ENCODE results near the gene KIFC3.
"Not testable (repeated sequence)": the region's sequence is repeated elsewhere in the genome, so short reads cannot be mapped to it uniquely, and the experiment has no call there.

Gene KIFC3

GRCh38 chr16:57825298-57826044 is 23.2 kb upstream of the KIFC3 start:
- DNase-seq (ENCODE audit: low spot score), result no peak

- no peak for DNase-seq (ENCODE audit: low spot score)
Measured at GRCh38 chr16:57824888-57825287, 22.6 kb upstream of the KIFC3 start.

DNA sequence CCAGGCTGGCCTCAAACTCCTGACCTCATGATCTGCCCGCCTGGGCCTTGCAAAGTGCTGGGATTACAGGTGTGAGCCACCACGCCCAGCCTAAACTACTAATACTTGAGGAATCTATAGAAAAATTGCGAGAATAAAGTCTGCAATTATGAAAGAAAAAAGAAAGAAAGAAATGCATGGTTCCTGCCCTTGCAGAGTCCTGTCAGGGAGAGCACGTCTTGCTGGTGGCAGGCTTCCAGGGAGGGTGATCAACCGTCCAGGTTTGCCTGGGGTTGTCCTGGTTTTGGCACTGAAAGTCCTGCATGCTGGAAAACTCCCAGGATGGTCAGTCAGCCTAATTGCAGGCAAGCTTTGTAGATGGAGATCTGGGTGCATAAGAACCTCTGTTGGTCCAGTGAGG is 21.5 kb upstream of the KIFC3 start:
- DNase-seq (ENCODE audit: low spot score), result no peak

- no peak for DNase-seq (ENCODE audit: low spot score)
Measured at GRCh38 chr16:57822856-57823255, 20.6 kb upstream of the KIFC3 start.

GRCh38 chr16:57822018-57822553 is 19.8 kb upstream of the KIFC3 start:
- DNase-seq (ENCODE audit: low spot score), result no peak

DNA sequence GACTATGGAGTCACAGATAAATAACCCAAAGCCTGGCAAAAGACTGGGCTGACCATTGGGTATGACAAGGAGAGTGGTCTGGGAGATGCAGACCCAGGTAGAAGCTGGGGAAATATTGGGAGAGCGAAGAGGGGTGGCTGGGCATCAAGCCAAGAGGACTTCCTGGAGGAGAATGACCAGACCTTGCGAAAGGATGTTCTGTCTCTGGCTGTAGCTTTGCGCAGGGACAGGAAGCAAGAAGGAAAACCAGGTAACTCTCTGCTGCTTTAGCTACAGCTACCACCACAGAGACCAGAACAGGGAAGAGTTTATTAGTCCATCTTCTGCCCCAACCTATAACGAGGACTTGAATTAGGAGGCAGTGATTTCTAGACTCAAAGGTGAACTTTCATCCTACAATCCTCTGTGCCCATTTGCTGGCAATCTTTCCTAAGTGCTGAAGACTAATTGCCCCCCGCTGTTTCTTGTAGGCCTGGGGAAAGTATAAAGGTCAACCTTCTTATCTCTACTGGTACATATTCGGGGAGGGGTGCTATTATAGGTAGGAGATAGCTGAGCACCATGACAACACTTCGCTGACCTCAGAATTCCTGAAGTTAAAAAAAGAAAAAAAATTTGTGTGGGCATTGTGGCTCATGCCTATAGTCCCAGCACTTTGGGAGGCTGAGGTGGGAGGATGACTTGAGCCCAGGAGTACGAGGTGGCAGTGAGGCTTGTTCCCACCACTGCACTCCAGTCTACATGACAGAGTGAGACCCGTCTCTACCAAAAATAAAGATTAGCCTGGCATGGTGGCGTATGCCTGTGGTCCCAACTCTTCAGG is 19.1 kb upstream of the KIFC3 start:
- DNase-seq (ENCODE audit: low spot score), result no peak

DNA sequence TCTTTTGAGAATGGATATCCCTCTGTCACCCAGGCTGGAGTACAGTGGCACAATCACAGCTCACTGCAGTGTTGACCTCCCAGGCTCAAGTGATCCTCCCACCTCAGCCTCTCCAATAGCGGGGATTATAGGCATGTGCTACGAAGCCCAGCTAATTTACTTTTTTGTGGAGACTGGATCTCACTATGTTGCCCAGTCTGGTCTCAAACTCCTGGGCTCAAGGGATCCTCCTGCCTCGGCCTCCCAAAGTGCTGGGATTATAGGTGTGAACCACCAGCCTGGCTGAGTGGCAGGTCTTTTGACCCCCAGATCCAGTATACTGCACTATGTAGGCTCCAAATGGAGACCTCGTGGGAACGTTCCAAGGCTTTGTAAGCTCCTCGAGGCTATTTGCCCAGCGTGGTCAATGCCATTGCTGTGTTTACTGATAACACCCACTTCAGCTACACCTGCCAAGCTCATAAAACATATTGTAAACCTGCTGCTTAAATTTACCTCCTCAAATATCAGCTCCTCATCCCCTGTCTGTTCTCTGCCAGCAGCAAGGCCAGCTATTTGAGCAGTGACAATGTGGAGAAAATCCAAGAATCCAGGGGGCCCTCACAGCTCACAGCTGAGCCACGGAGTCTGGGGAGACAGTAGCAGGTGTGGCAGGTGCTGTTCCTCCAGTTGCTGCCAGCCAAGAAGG is 16.2 kb upstream of the KIFC3 start:
- DNase-seq (ENCODE audit: low spot score), result no peak

GRCh38 chr16:57817680-57818079 is 15.4 kb upstream of the KIFC3 start:
- no peak for DNase-seq (ENCODE audit: low spot score)

DNA sequence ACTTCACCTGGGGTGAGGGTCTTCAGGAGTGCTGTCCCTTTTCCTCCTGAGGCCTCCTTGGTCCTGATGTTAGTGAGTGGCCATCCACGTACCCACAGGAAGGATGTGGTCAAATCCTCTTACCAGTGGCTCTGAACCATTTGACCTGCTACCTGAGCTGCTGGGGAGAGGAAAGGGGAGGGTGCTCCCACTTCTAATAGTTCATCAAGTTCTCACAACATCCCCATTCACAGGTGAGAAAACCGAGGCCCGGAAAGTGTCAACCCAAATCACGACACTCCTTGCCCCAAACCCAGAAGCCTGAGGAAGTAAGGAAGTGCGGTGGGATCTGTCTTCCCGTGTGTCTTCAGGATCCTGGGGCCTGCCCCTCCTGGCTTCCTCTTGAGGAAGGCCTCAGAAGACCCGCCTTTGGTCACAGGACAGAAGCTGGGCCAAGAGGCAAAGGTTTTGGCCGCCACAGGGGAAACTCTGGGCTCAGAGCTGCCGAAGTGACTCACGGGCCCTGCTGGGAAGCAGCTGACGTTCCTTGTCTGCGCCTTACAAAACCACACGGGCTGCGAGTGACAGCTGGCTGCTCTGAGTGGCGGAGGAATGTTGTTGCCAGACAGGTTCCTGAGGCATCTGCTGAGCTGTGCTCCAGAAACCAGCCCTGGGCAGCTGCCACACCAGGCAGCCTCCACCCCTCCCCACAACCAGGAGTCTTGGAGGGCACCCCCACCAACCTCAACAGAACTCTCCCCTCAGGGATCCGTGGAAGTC is 13.9 kb upstream of the KIFC3 start:
- no peak for DNase-seq (ENCODE audit: low spot score)

DNA sequence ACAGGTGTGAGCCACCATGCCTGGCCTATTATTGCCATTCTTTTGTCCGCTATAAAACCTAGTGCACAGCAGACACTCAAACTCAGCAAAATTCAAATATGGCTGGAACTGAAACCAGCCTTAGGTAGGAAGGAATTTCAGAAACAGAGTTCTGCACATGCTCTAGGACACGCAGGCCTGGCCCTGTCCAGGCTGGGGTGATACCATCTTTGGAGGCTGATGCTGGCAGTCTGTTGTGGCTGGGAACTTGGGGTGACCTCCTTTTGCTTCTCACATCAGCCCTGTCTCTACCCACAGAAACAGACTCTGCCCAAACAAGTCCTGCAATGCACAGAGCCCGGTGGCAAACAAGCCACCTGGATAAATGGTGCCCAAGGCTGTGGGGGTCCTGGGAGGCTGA is 12.6 kb upstream of the KIFC3 start:
- DNase-seq (ENCODE audit: low spot score), result no peak

DNA sequence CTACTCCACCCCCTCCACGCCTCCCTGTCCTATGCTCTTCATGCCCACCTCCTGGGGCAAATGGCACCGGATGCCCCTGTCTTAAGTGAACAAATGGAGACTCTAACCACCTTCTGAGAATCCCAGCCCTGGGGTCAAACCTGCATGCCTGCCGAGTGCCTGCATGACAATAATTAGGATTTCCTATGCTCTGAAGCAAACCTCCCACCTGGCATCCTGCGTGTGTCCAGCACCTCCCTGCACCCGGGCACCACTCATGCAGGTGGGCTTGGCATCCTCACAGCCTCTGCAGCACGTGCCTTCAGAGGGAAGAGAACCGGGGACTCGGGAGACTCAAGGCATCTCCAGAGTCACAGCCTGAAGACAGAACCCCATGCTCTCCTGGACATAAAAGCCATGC is 11.2 kb upstream of the KIFC3 start:
- no peak for DNase-seq (ENCODE audit: low spot score)

DNA sequence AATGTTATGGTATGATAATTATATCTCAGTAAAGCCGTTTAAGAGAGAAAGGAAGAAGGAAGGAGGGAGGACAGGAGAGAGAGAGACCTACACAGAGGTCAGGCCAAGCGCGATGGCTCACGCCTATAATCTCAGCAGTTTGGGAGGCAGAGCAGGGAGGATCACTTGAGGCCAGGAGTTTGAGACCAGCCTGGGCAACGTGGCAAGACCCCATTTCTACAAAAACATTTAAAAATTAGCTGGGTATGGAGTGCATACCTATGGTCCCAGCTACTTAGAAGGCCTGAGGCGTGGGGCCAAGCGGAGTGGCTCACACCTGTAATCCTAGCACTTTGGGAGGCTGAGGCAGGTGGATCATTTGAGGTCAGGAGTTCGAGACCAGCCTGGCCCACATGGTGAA is 9.0 kb upstream of the KIFC3 start:
- DNase-seq (ENCODE audit: low spot score), result not testable (repeated sequence)

- no peak for DNase-seq (ENCODE audit: low spot score)
Measured at GRCh38 chr16:57810197-57811031, 8.1 kb upstream of the KIFC3 start.

- no peak for DNase-seq (ENCODE audit: low spot score)
Measured at GRCh38 chr16:57809276-57810196, 7.2 kb upstream of the KIFC3 start.

- no peak for DNase-seq (ENCODE audit: low spot score)
Measured at GRCh38 chr16:57808589-57809228, 6.4 kb upstream of the KIFC3 start.

- no peak for DNase-seq (ENCODE audit: low spot score)
Measured at GRCh38 chr16:57807968-57808528, 5.8 kb upstream of the KIFC3 start.

- no peak for DNase-seq (ENCODE audit: low spot score)
Measured at GRCh38 chr16:57807252-57807967, 5.1 kb upstream of the KIFC3 start.

DNA sequence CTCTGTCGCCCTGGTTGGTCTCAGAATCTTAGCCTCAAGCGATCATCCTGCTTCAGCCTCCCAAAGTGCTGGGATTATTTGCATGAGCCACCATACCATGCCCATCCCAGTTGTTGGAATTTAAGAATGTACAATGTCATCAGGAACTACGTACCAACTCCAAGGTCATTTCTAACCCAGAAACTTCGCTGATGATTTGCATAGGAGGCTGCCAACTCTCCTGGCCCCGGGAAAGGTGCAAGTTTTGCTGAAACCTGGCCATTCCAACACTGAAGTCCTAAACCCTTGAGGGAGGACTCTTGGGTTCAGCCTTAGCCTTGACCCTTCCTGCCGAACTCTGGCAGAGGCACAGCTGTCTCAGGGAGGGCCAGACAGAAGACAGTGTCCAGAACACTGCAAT is 2.9 kb upstream of the KIFC3 start:
- DNase-seq (ENCODE audit: low spot score), result no peak
